GM18517 (cell line): ENCODE measurements around the gene AXIN1.
"Not testable (repeated sequence)": the region's sequence is repeated elsewhere in the genome, so short reads cannot be mapped to it uniquely, and the experiment has no call there.

Source experiments
- ATAC-seq: cut with Tn5 transposase; IDR thresholded peaks from one replicate; pipeline ENCODE4 v1.9.1; 2021; ENCODE audit warnings: mild to moderate bottlenecking, moderate library complexity; ENCODE audit not compliant: unreplicated experiment

The AXIN1 gene

GRCh38 chr16:370979-371514 is 18.5 kb upstream of the AXIN1 start:
- ATAC-seq = no peak

DNA sequence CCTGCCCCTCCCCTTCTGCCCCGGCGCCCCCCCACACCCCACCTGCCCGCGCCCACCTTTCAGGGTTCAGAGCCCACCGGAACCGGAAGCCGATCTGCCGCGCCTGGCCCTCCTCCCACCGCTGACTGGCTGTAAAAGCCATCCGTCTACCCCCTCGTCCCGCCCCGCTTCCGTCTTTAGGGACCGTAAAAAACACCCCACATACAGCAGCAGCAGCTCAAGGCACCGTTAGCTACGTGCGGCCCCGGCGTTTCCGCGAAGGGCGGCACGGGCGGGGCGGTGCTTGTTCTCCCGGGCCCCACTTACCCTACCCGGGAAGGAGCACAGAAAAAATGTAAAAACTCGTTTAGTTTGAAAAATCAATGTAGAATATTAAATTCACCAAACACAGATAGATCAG is 17.9 kb upstream of the AXIN1 start, which contains the start of gene MRPL28:
TSS of gene MRPL28 (minus strand) at position 96 of the 400 bp plus-strand sequence. CDS start 320 bp downstream, outside the sequence.
- ATAC-seq = peak; percentile 74

DNA sequence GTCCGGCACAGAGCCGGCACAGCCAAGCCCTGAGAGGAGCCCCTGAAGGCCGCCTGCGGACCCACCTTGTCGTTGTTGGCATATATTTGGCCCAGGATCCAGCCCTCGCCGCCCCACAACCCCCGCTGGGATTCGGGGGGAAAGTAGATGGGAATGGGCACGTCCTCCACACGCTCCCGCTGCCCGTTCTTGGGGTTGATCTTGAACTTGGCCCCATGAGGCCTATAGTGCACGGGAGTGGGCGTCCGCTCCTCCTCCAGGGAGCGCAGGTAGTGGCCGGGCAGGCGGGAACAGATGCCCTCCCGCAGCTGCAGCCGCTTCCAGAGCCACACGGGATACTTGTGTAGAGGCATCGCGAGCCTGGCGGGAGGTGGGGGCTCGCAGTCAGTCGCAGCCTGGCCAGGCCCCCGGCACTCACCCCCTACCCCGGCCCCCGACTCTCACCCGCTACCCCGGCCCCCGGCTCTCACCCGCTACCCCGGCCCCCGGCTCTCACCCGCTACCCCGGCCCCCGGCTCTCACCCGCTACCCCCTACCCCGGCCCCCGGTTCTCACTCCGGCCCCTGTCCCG is 17.4 kb upstream of the AXIN1 start:
- no peak for ATAC-seq

DNA sequence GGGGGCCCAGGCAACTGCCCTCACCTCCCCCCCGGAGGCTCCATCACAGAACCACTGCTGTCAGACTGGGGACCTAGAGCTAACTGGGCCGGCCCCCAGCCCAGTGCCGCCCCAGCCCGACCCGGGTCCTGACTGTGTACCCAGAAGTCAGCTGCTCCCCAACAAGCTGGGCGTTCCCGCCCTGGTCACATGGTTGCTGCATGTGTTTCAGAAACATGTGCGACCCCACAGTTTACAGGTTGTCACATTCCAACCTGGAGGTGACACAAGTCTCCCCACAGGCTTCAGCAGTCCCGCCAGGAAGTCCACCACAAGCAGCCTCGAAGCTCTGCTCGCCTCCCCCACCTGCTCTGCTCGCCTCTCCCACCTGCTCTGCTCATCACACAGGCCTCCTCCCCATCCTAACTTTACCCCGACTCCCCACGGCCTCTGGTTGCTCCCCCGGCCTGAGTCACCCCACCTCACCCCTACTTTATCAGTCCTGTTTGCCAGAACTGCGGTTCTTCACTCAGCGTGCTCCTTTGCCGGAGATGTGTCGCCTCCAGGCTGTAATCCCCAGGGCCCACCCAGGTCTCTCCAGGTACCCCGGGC is 16.8 kb upstream of the AXIN1 start:
- ATAC-seq = no peak

- no peak for ATAC-seq
These were observed 16.1 kb upstream of the AXIN1 start for GRCh38 chr16:368388-369158.

DNA sequence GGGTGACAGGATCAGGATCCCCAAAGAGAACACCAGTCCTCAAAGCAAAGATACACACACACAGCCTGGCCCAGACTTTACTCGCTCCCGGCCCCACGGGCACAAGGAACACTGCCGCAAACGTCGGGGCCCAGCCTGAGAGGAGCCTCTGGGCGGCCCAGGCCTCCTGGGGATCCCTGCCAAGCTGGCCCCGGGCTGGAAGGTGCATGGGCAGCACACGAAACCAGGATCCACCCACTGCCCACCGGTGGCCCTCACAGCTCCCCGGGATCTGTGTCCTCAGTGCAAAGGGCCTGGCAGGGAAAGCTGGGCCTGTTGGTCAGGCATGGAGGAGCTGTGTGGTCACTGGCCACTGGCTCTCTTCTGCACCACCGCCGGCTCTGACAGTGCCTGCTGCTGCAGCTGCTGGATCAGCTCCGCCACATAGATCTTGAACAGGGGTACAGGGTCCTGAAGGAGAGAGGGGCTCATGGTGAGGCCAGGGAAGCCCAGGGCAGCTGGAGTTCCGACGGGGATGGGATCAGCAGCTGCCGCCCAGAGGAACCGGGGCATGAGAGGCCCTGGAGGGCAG is 14.9 kb upstream of the AXIN1 start:
- no peak for ATAC-seq

DNA sequence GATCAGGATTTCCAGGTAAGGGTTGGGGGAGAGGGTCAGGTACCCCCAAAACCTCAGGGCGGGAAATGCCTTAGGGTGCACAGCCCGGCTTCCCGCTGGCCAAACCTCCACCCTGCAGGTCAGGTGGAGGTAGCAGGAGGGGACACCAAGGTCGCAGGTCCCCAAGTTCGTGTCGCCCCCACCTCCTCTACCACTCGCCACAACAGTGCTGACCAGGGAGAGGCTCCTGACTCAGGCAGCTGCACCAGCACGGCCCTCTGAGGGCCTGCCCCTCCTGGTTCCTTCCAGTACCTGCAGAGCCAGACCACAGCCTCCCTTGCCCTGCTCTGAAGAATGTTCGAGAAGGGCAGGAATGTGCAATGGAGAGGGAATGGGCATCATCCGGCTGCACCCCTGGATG is 14.0 kb upstream of the AXIN1 start:
- no peak for ATAC-seq

GRCh38 chr16:364595-365491 is 12.3 kb upstream of the AXIN1 start:
- ATAC-seq = no peak

GRCh38 chr16:363766-364490 is 11.4 kb upstream of the AXIN1 start:
- no peak for ATAC-seq

GRCh38 chr16:363110-363765 is 10.7 kb upstream of the AXIN1 start:
- ATAC-seq = no peak

GRCh38 chr16:362702-362999 is 10.1 kb upstream of the AXIN1 start:
- ATAC-seq = not testable (repeated sequence)

- ATAC-seq = no peak
These were observed 9.6 kb upstream of the AXIN1 start for GRCh38 chr16:361872-362701.

DNA sequence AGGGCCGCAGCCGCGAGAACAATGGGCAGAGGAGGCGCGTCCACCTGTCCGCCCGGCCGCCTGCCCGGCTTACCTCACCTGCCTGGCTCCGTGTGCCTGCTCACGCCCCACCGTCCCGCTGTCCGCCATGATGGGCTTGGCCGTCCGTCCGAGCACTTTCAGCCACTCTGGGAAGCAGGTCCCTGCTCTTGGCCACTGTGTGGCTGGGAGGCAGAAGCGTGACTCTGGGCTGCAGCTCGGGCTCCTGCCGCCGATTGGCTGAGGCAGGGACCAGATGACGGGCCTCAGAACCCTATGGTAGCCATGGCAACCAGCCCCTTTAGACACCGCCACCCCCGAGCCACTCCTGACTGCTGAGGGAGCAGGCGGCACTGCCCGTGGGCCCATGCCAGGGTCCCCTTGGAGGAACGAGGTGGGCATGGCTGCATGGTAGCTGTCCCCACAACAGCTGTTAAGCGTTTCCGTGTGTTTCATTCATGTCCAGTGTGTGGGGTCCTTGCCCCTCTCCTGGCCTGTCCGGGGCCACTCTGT is 8.9 kb upstream of the AXIN1 start:
- ATAC-seq = no peak

- ATAC-seq = no peak
These were observed 8.3 kb upstream of the AXIN1 start for GRCh38 chr16:360698-361336.

DNA sequence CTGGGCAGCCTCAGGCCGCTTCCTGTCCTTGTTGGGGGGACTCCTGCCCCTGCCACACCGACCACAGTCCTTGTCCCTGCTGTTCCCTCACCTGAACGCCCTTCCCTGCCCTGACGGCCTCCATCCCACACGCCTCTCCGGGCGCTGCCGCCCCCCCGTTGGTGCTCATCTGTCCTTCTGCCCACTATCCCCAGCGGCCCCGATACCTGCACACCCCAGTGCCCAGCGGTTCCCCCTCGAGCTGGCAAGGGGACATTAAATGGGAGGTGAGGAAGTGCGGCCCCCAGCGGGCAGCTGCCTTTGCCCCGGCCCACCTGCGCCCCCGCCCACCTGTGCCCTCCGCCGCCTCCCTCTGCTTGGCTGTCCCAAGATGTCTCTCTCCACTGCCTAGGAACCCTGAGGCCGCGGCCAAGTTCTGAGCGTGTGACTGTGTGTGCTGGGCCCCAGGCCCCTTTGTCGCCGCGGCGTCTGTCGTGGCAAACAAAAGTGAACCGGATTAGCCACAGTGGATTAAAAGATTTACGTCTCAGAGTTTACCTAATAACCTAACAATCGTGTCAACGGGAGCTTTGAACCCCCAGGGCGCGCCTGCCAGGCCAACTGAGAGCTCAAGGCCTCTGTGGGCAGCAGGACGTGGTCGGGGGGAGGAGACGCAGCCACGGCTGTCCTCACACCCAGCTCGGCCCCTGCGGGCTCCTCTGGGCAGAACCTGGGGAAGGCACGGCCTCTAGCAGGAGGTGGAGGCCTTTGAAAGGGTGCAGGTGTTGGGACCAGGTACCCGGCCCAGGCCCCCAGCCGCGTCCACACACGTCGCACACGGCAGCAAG is 7.6 kb upstream of the AXIN1 start:
- no peak for ATAC-seq

DNA sequence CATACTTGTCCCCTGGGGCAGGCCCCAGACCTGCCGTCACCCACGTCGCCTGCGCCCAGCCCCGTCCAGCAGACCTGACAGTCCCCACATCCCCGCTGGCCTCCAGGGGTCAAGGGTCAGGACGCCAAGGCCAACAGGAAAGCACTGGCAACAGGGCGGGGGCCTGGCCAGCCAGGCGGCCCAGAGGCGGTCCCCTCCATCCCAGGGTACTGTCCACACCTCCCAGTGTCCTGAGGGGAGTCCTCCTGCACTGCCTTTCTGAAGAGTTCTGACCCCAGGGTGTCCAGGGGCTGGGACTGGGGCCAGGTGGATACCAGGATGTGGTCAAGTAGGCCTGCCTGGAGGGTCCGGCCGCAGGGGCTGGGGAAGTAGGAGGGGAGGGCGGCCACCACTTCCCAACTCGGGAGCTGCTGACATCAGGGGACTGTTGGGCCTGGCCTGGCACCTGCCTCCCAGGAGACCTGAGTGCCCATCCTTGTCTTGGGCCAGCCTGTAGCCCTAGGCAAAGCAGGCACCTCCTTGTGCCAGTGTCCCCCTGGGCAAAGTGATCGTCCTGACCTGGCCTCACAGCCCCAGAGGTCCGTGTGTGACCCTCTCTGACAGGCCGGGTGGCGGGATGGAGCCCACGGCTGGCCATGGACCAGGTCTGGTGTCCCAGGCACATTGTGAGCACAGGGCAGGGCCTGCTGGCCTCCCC is 6.7 kb upstream of the AXIN1 start:
- ATAC-seq = no peak

DNA sequence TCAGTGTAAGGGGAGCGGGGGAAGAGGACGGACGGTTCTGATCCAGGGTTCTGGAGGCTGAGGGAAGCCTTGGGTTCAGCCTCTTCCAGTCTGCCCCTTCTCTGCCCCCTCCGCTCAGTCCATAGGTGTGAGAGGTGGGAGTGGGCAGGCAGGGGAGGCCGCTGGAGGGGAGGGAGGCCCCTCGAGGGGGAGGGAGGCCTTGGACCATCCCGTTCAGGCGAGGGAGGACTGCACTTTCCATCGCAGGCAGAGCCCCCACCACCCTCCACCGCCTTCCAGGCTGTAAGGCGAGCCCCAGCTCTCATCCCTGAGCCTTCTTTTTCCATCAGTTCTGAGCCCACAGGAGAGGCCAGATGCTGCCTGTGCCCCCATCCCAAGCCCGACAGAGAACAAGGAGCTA is 4.2 kb upstream of the AXIN1 start:
- ATAC-seq = no peak
